Muscle layer of duodenum (tissue), 2 donors: Measurements from ENCODE around the gene ELMO3.

Experiments
- H3K27ac ChIP-seq: one replicate; pipeline ENCODE4 v1.7.0; 2013; ENCODE audit warnings: mild to moderate bottlenecking, low read length
- H3K27me3 ChIP-seq: one replicate; pipeline ENCODE4 v1.7.0; 2013; ENCODE audit warnings: low read depth, mild to moderate bottlenecking, control low read depth, low read length
- H3K36me3 ChIP-seq, 2 donors: one replicate each; pipeline ENCODE4 v1.7.0; 2013; ENCODE audit warnings: low read length in 2 of 2, control low read depth in 1 of 2, mild to moderate bottlenecking in 1 of 2; ENCODE audit not compliant: insufficient read depth in 2 of 2, control insufficient read depth in 1 of 2
- H3K4me1 ChIP-seq, 2 donors: one replicate each; pipeline ENCODE4 v1.7.0; 2013; ENCODE audit warnings: low read length in 2 of 2, mild to moderate bottlenecking in 2 of 2, control low read depth in 1 of 2, moderate library complexity in 1 of 2; ENCODE audit not compliant: insufficient read depth in 2 of 2, control insufficient read depth in 1 of 2
- H3K4me3 ChIP-seq, 2 donors: one replicate each; pipeline ENCODE4 v1.7.0; 2013; ENCODE audit warnings: low read length in 2 of 2, low read depth in 1 of 2, mild to moderate bottlenecking in 1 of 2
- H3K9me3 ChIP-seq, 2 donors: one replicate each; pipeline ENCODE4 v1.7.0; 2013; ENCODE audit warnings: low read length in 2 of 2, control low read depth in 1 of 2, mild to moderate bottlenecking in 1 of 2; ENCODE audit not compliant: control insufficient read depth in 1 of 2
- donor health status: healthy.

ELMO3 gene

GRCh38 chr16:67215706-67216105, 16.8 kb downstream of the ELMO3 start:
- Histone ChIP-seq H3K27ac (no peak overlapping the region), H3K27me3 (no peaks in the 10 kb centered on the region), H3K4me3 (no peak overlapping the region), H3K9me3 (no peaks in the 10 kb centered on the region), H3K36me3 (peaks cover 4 to 5% of the 10 kb centered on the region in 2 donors), H3K4me1 (peaks cover 0 to 12% of the 10 kb centered on the region in 2 donors)

GRCh38 chr16:67216612-67217490, 17.9 kb downstream of the ELMO3 start:
- Histone ChIP-seq H3K36me3 (peaks cover 0 to 5% of the 10 kb centered on the region in 2 donors), H3K27ac (no peak overlapping the region), H3K4me1 (peaks cover 0 to 12% of the 10 kb centered on the region in 2 donors), H3K9me3 (no peaks in the 10 kb centered on the region), H3K27me3 (no peaks in the 10 kb centered on the region), H3K4me3 (no peak overlapping the region)

GRCh38 chr16:67223992-67224391, 25.1 kb downstream of the ELMO3 start:
- no peaks in the 10 kb centered on the region for H3K27me3 ChIP-seq
- no peaks in the 10 kb centered on the region for H3K9me3 ChIP-seq
- H3K4me1 ChIP-seq, result peaks cover 8 to 30% of the 10 kb centered on the region in 2 donors
- H3K27ac ChIP-seq, result no peak overlapping the region
- peaks cover 6 to 17% of the 10 kb centered on the region in 2 donors for H3K36me3 ChIP-seq
- H3K4me3 ChIP-seq, result no peak overlapping the region

- Histone ChIP-seq H3K4me1 (peaks cover 8 to 30% of the 10 kb centered on the region in 2 donors), H3K36me3 (peaks cover 25 to 40% of the 10 kb centered on the region in 2 donors), H3K27me3 (no peaks in the 10 kb centered on the region), H3K27ac (peak overlapping the region; percentile 88), H3K9me3 (no peaks in the 10 kb centered on the region), H3K4me3 (peak overlapping the region; percentile 97 to 100)
Measured at GRCh38 chr16:67226295-67226803, 27.4 kb downstream of the ELMO3 start.

- Histone ChIP-seq H3K9me3 (no peaks in the 10 kb centered on the region), H3K27ac (peak within 1 kb of the TSS; percentile 88), H3K36me3 (peaks cover 31 to 46% of the 10 kb centered on the region in 2 donors), H3K4me1 (peaks cover 8 to 30% of the 10 kb centered on the region in 2 donors), H3K4me3 (peak within 1 kb of the TSS; percentile 97 to 100), H3K27me3 (no peaks in the 10 kb centered on the region)
Measured at GRCh38 chr16:67226804-67227566, 28.1 kb downstream of the ELMO3 start, which contains the start of gene TMEM208. TMEM208 (plus strand) TSS chr16:67227130; CDS start chr16:67227219, 89 bp downstream.

GRCh38 chr16:67227567-67227921, 28.6 kb downstream of the ELMO3 start:
- peaks cover 8 to 30% of the 10 kb centered on the region in 2 donors for H3K4me1 ChIP-seq
- no peaks in the 10 kb centered on the region for H3K27me3 ChIP-seq
- H3K27ac ChIP-seq, result peak overlapping the region; percentile 88
- H3K9me3 ChIP-seq, result no peaks in the 10 kb centered on the region
- H3K36me3 ChIP-seq, result peaks cover 31 to 46% of the 10 kb centered on the region in 2 donors
- peak overlapping the region; percentile 97 to 100 for H3K4me3 ChIP-seq

GRCh38 chr16:67228034-67228785, 29.3 kb downstream of the ELMO3 start:
- Histone ChIP-seq H3K27ac (no peak overlapping the region), H3K9me3 (no peaks in the 10 kb centered on the region), H3K4me3 (peak overlapping the region; percentile 97 to 100), H3K4me1 (peaks cover 8 to 30% of the 10 kb centered on the region in 2 donors), H3K27me3 (no peaks in the 10 kb centered on the region), H3K36me3 (peaks cover 32 to 48% of the 10 kb centered on the region in 2 donors)

GRCh38 chr16:67228905-67229304, 30.0 kb downstream of the ELMO3 start:
- no peaks in the 10 kb centered on the region for H3K9me3 ChIP-seq
- H3K4me3 ChIP-seq, result no peak overlapping the region
- H3K27me3 ChIP-seq, result no peaks in the 10 kb centered on the region
- peaks cover 8 to 28% of the 10 kb centered on the region in 2 donors for H3K4me1 ChIP-seq
- H3K36me3 ChIP-seq, result peaks cover 36 to 54% of the 10 kb centered on the region in 2 donors
- no peak overlapping the region for H3K27ac ChIP-seq

- Histone ChIP-seq H3K4me1 (peaks cover 8 to 23% of the 10 kb centered on the region in 2 donors), H3K27me3 (no peaks in the 10 kb centered on the region), H3K36me3 (peaks cover 36 to 64% of the 10 kb centered on the region in 2 donors), H3K9me3 (no peaks in the 10 kb centered on the region), H3K4me3 (no peak overlapping the region), H3K27ac (no peak overlapping the region)
Measured at GRCh38 chr16:67229906-67230808, 31.2 kb downstream of the ELMO3 start.
